GM23338 (cell line): Measurements from ENCODE around the gene ERC1. TPM values are rescaled to one million over a fixed set of nuclear protein-coding genes. Genes with fewer than 3 reads are reported as not detected.

ENCODE experiments used
- ATAC-seq: fragments of 200-7000 bp; cut with Tn5 transposase; 3 replicates; pipeline ENCODE4 v1.9.1; 2020
- DNase-seq: peaks from one replicate; pipeline ENCODE4 v3.0.0-alpha.2; 2015; ENCODE audit warnings: low spot score
- H2AFZ ChIP-seq: fragments of 200-600 bp; sonication (generic); 2 replicates; pipeline ENCODE4 v1.8.0; 2016; ENCODE audit warnings: antibody characterized with exemption, mild to moderate bottlenecking, moderate library complexity
- H3F3A ChIP-seq: fragments of 200-600 bp; sonication (generic); replicated peaks from 2 replicates; pipeline ENCODE4 v1.8.0; 2017; ENCODE audit warnings: antibody characterized with exemption, mixed run types, low read depth
- H3K27ac ChIP-seq: fragments of 200-600 bp; sonication (generic); 2 replicates; pipeline ENCODE4 v1.6.1; 2016; ENCODE audit warnings: low read depth
- H3K27me3 ChIP-seq: fragments of 200-600 bp; sonication (generic); 2 replicates; pipeline ENCODE4 v1.8.0; 2016; ENCODE audit warnings: mild to moderate bottlenecking, mixed run types, moderate library complexity; ENCODE audit not compliant: insufficient read depth
- H3K36me3 ChIP-seq: fragments of 200-600 bp; sonication (generic); 2 replicates; pipeline ENCODE4 v1.8.0; 2016; ENCODE audit warnings: mild to moderate bottlenecking; ENCODE audit not compliant: insufficient read depth
- H3K4me1 ChIP-seq: fragments of 200-600 bp; sonication (generic); 2 replicates; pipeline ENCODE4 v1.8.0; 2016; ENCODE audit warnings: mild to moderate bottlenecking, moderate library complexity; ENCODE audit not compliant: insufficient read depth
- H3K4me2 ChIP-seq: fragments of 200-600 bp; sonication (generic); 2 replicates; pipeline ENCODE4 v1.7.1; 2017; ENCODE audit warnings: mixed run types
- H3K4me3 ChIP-seq: fragments of 200-600 bp; sonication (generic); 2 replicates; pipeline ENCODE4 v1.6.1; 2016; ENCODE audit warnings: mixed run types
- H3K79me2 ChIP-seq: fragments of 200-600 bp; sonication (generic); replicated peaks from 2 replicates; pipeline ENCODE4 v1.8.0; 2017; ENCODE audit warnings: mild to moderate bottlenecking; ENCODE audit not compliant: insufficient read depth
- H3K9me2 ChIP-seq: fragments of 200-600 bp; sonication (generic); 2 replicates; pipeline ENCODE4 v1.8.0; 2017; ENCODE audit not compliant: insufficient read depth
- H4K20me1 ChIP-seq: fragments of 200-600 bp; sonication (generic); replicated peaks from 2 replicates; pipeline ENCODE4 v1.8.0; 2017; ENCODE audit warnings: mild to moderate bottlenecking; ENCODE audit not compliant: insufficient read depth
- H3K27ac Mint-ChIP-seq: 2 replicates; pipeline ENCODE4 v1.8.0; 2020; ENCODE audit warnings: inconsistent platforms, mild to moderate bottlenecking, moderate library complexity, mixed read lengths
- H3K27me3 Mint-ChIP-seq: 3 replicates; pipeline ENCODE4 v1.8.0; 2022; ENCODE audit warnings: low read depth, mild to moderate bottlenecking, moderate library complexity, mixed read lengths, inconsistent platforms; ENCODE audit not compliant: insufficient read depth, poor library complexity
- H3K36me3 Mint-ChIP-seq: 3 replicates; pipeline ENCODE4 v1.8.0; 2021; ENCODE audit warnings: low read depth, mild to moderate bottlenecking, inconsistent platforms, moderate library complexity, mixed read lengths
- H3K4me1 Mint-ChIP-seq: 3 replicates; pipeline ENCODE4 v1.8.0; 2020; ENCODE audit warnings: mild to moderate bottlenecking, inconsistent platforms, mixed read lengths
- H3K4me3 Mint-ChIP-seq: 3 replicates; pipeline ENCODE4 v1.8.0; 2021; ENCODE audit warnings: moderate library complexity, mild to moderate bottlenecking, inconsistent platforms, mixed read lengths
- H3K9me3 Mint-ChIP-seq: 3 replicates; pipeline ENCODE4 v1.8.0; 2020; ENCODE audit warnings: moderate library complexity, mild to moderate bottlenecking, inconsistent platforms, mixed read lengths
- CREB1 ChIP-seq: fragments of 250-450 bp; sonication (Bioruptor Pico); IDR thresholded peaks from 2 replicates; pipeline ENCODE4 v1.5.0; 2020; ENCODE audit warnings: low read depth, mild to moderate bottlenecking, moderate library complexity
- CTCF ChIP-seq, 2 experiments: fragments of 200-600 bp in 1 of 2; sonication (generic) in 1 of 2; conservative IDR thresholded peaks; 2 replicates each; pipeline versions ENCODE4 v1.5.1 to v1.6.1; 2016 to 2017; ENCODE audit warnings: antibody characterized with exemption in 2 of 2, low read depth in 2 of 2, mild to moderate bottlenecking in 2 of 2, moderate library complexity in 1 of 2
- EZH2 ChIP-seq: fragments of 200-600 bp; sonication (generic); IDR thresholded peaks from one replicate; pipeline ENCODE4 v1.8.0; 2017; ENCODE audit warnings: antibody characterized with exemption, mild to moderate bottlenecking, low read depth; ENCODE audit not compliant: unreplicated experiment
- EZH2phosphoT487 ChIP-seq: fragments of 200-600 bp; sonication (generic); IDR thresholded peaks from one replicate; pipeline ENCODE4 v1.8.1; 2018; ENCODE audit warnings: antibody characterized with exemption; ENCODE audit not compliant: unreplicated experiment
- JUNB ChIP-seq: IDR thresholded peaks from one replicate; pipeline ENCODE4 v1.6.1; 2016; ENCODE audit warnings: antibody characterized with exemption; ENCODE audit not compliant: unreplicated experiment
- NANOG ChIP-seq: IDR thresholded peaks from 2 replicates; pipeline ENCODE4 v1.6.1; 2016; ENCODE audit warnings: antibody characterized with exemption, borderline replicate concordance
- POLR2AphosphoS5 ChIP-seq: IDR thresholded peaks from 2 replicates; pipeline ENCODE4 v1.6.1; 2016; ENCODE audit warnings: antibody characterized with exemption, low read depth
- REST ChIP-seq: IDR thresholded peaks from one replicate; pipeline ENCODE4 v1.6.1; 2018; ENCODE audit warnings: antibody characterized with exemption; ENCODE audit not compliant: unreplicated experiment
- STAT1 ChIP-seq: IDR thresholded peaks from one replicate; pipeline ENCODE4 v1.6.1; 2016; ENCODE audit warnings: antibody characterized with exemption; ENCODE audit not compliant: unreplicated experiment
- ZNF114 ChIP-seq: fragments of 250-450 bp; sonication (Bioruptor Pico); IDR thresholded peaks from 2 replicates; pipeline ENCODE4 v1.5.0; 2020; ENCODE audit warnings: mild to moderate bottlenecking, moderate library complexity
- polyA plus RNA-seq: library from polyadenylated mRNA; unstranded; fragments of >200 nt; fragmentation: Nextera tagmentation; extraction: Ambion mirVana; gene quantifications from 2 replicates; pipeline ENCODE4 v1.2.1, GENCODE V29; 2016
- total RNA-seq: library from RNA; depleted of rRNA; stranded (reverse); fragments of >200 nt; shearing (Covaris generic); gene quantifications from 2 replicates; pipeline ENCODE4 v1.2.3, GENCODE V29; 2014

The ERC1 gene
- total and polyA plus RNA-seq, 2 experiments from 2014 or later, result 28.1 to 35.3 TPM

- no peak for TF ChIP-seq REST
- no peak for TF ChIP-seq CTCF (conservative IDR thresholded peaks at IDR 0.05; ENCODE audit: low read depth in 2 of 2)
- no peak for TF ChIP-seq EZH2
- no peak for TF ChIP-seq ZNF114 (CRISPR knock-in tag)
- no peak for TF ChIP-seq CREB1
- TF ChIP-seq POLR2AphosphoS5, result no peak
- TF ChIP-seq EZH2phosphoT487, result no peak
- no peak for TF ChIP-seq NANOG
- TF ChIP-seq STAT1, result no peak
Observed at GRCh38 chr12:1542599-1542998, 551.6 kb downstream of the ERC1 start (continued).

GRCh38 chr12:1544996-1545700, 554.1 kb downstream of the ERC1 start:
- Histone ChIP-seq H3K4me3 (no peak overlapping the region), H3K27me3 (no peaks in the 10 kb centered on the region), H3K4me2 (no peak overlapping the region), H3K27ac (no peak overlapping the region), H3K79me2 (no peaks in the 10 kb centered on the region), H2AFZ (no peak overlapping the region), H3K9me2 (no peaks in the 10 kb centered on the region), H3F3A (no peaks in the 10 kb centered on the region), H4K20me1 (no peaks in the 10 kb centered on the region), H3K4me1 (no peaks in the 10 kb centered on the region), H3K36me3 (no peaks in the 10 kb centered on the region)
- peak; percentile 47 for DNase-seq
- Mint-ChIP-seq H3K9me3 (peaks cover 15% of the 10 kb centered on the region), H3K36me3 (peaks cover 13% of the 10 kb centered on the region), H3K27ac (no peak overlapping the region), H3K4me3 (no peak overlapping the region), H3K27me3 (no peaks in the 10 kb centered on the region), H3K4me1 (peaks cover 4% of the 10 kb centered on the region; the same call in 1 of the 3 replicates)
- no peak for ATAC-seq
- no peak for TF ChIP-seq NANOG
- no peak for TF ChIP-seq REST
- no peak for TF ChIP-seq CREB1
- no peak for TF ChIP-seq JUNB
- TF ChIP-seq CTCF (conservative IDR thresholded peaks at IDR 0.05; ENCODE audit: low read depth in 2 of 2), result peak; percentile 44 to 54
